Lower lobe of right lung (tissue), 2 donors: ENCODE measurements around the gene S100A3. TPM values are rescaled to one million over a fixed set of nuclear protein-coding genes. Genes with fewer than 3 reads are reported as not detected.

Experiments used
- ATAC-seq, 2 donors: fragments of 200-7000 bp; cut with Tn5 transposase; one replicate each; pipeline ENCODE4 v1.9.1; 2020 to 2022; ENCODE audit warnings: mild to moderate bottlenecking in 2 of 2, moderate library complexity in 2 of 2
- DNase-seq: peaks from one replicate; pipeline ENCODE4 v3.0.0-alpha.2; 2020
- H3K27ac ChIP-seq: fragments of 200-600 bp; one replicate; pipeline ENCODE4 v1.8.0; 2022
- H3K27me3 ChIP-seq: fragments of 200-600 bp; one replicate; pipeline ENCODE4 v1.8.0; 2022; ENCODE audit warnings: low read depth
- H3K36me3 ChIP-seq: fragments of 200-600 bp; one replicate; pipeline ENCODE4 v1.8.0; 2022; ENCODE audit warnings: mild to moderate bottlenecking
- H3K4me1 ChIP-seq: fragments of 200-600 bp; one replicate; pipeline ENCODE4 v1.8.0; 2022
- H3K4me3 ChIP-seq: fragments of 200-600 bp; one replicate; pipeline ENCODE4 v1.8.0; 2022; ENCODE audit warnings: mild to moderate bottlenecking
- H3K9me3 ChIP-seq: fragments of 200-600 bp; one replicate; pipeline ENCODE4 v1.8.0; 2022
- intact Hi-C: fragments of 100-400 bp; cut with DNase I; formaldehyde crosslinking; loops from one replicate; pipeline ENCODE4 v1.11.0; 2022
- total RNA-seq: library from RNA; stranded (reverse); fragmentation: NEBNext Ultra II Directional; extraction: Animal tissue kit (Norgen Biotek cat#: 25700); gene quantifications from one replicate; pipeline ENCODE4 v1.2.1, GENCODE V29; 2021
- TF ChIP-seq, protein P1 (sequence below): fragments of 200-600 bp; IDR thresholded peaks from one replicate; pipeline ENCODE4 v1.8.0; 2022; ENCODE audit warnings: antibody characterized with exemption, mild to moderate bottlenecking
- donor health status: DM: no; HTN: yes; CAD: no; lungs with severe emphysema.

Gene S100A3
- total RNA-seq, 1 donor from 2014 or later: 4.5 TPM

DNA sequence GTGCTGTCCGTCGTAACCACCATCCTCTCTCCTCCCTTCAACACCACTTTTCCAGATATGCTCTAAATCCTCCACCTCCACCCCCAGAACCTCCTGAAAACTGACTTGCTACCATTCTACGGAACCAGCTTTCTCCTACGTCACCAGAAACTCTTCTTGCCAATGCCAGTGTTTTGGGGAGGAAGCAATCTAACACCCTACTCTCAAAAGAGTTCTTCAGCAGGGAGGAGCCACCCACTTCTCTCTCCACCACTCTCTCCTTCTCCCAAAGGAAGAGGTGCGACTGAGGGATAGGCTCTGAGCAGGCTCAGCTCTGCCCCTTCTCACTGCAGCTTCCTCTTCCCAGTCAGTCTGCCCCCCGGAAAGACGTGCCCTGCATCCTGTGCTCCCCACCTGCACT, 22.6 kb upstream of the S100A3 start:
- H3K9me3 ChIP-seq: no peaks in the 10 kb centered on the region
- intact Hi-C loops: no loop called here
- no peak for ATAC-seq
- DNase-seq: no peak
- no peak overlapping the region for H3K27ac ChIP-seq
- H3K4me1 ChIP-seq: peaks cover 42% of the 10 kb centered on the region
- TF ChIP-seq, protein P1, sequence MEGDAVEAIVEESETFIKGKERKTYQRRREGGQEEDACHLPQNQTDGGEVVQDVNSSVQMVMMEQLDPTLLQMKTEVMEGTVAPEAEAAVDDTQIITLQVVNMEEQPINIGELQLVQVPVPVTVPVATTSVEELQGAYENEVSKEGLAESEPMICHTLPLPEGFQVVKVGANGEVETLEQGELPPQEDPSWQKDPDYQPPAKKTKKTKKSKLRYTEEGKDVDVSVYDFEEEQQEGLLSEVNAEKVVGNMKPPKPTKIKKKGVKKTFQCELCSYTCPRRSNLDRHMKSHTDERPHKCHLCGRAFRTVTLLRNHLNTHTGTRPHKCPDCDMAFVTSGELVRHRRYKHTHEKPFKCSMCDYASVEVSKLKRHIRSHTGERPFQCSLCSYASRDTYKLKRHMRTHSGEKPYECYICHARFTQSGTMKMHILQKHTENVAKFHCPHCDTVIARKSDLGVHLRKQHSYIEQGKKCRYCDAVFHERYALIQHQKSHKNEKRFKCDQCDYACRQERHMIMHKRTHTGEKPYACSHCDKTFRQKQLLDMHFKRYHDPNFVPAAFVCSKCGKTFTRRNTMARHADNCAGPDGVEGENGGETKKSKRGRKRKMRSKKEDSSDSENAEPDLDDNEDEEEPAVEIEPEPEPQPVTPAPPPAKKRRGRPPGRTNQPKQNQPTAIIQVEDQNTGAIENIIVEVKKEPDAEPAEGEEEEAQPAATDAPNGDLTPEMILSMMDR: no peak
- H3K36me3 ChIP-seq: no peaks in the 10 kb centered on the region
- H3K27me3 ChIP-seq: no peaks in the 10 kb centered on the region
- H3K4me3 ChIP-seq: no peak overlapping the region

DNA sequence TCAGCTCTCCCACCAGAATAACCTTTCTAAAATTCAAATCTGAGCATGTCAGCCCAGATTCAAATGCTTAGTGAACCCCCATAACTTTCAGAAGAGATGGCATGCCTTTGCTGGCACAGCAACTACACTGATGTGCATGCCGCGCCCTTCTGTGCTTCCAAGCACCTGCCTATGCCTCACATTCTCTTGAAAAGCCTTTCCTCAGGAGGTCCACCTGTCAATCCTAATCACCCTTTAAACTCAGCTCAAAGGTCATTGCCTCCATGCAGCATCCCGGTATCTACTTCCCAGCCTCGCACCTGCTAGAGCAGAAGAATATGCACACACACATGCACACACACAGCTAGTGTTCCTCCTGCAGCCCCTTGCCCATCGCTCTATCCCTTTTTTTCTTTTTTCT, 21.8 kb upstream of the S100A3 start:
- Histone ChIP-seq H3K4me1 (peaks cover 48% of the 10 kb centered on the region), H3K4me3 (no peak overlapping the region)

DNA sequence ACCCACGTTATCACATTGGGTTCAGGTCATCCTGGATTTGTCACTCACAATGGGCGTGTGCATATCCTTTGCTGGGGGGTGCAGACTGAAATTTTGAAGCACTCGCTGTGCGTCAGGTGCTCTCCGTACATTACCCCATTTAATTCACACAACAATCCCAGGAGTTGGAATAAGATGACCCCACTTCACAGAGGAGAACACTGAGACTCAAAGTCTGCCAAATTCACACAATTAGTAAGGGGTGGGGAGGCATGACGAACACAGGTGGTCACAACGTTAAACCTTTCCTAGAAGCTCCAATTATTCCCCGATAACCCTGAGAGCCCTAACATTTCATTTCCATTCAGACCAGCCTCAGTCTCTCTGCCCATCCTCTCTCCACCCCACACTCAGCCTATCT, 20.4 kb upstream of the S100A3 start:
- Histone ChIP-seq H3K27me3 (no peaks in the 10 kb centered on the region), H3K27ac (no peak overlapping the region), H3K4me1 (peaks cover 60% of the 10 kb centered on the region), H3K36me3 (no peaks in the 10 kb centered on the region), H3K9me3 (no peaks in the 10 kb centered on the region), H3K4me3 (no peak overlapping the region)
- TF ChIP-seq, protein P1: no peak
- no peak for DNase-seq
- ATAC-seq: no peak
- intact Hi-C loops: loop anchor here (5.0 to 10.0 kb wide), 2 partner anchors 37 to 55 kb away; no protein-coding TSS in a partner anchor

More for the DNA sequence above, 21.8 kb upstream of the S100A3 start:
- H3K27me3 ChIP-seq: no peaks in the 10 kb centered on the region
- H3K27ac ChIP-seq: no peak overlapping the region
- DNase-seq (no peak), ATAC-seq (no peak)
- intact Hi-C loops: no loop called here
- no peaks in the 10 kb centered on the region for H3K36me3 ChIP-seq
- no peaks in the 10 kb centered on the region for H3K9me3 ChIP-seq
- TF ChIP-seq, protein P1: no peak

DNA sequence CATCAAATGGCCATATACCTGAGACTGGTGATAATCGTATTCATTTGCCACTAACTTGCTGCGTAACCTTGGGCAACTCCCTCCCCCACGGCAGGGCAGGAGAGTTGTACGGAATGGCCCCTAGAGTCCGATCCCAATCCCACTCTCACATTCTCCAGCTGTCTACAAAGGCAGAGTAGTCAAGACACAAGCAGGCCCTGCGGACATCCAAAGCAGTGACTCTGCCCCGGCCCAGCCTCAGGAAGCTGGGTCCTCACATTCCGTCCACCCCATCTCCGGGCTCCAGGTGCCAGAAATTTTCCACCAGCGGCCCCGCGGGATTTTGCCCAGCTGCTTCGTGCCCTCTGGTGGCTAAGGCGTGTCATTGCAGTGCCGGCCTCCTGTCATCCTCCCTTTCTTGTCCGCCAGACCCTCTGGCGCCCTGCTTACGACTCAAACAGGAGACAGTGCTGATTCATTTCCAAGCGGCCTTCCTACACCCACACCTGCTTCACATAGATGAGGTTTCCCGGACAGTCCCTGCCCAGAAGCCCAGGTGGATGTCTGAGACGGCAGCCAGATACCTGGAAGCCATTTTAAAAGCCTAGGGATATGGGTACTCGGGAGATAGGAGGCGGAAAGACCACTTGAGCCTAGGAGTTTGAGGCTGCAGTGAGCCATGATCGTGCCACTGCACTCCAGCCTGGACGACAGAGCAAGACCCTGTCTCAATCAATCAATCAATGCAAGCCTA, 19.5 kb upstream of the S100A3 start:
- Histone ChIP-seq H3K4me3 (peak overlapping the region; percentile 35), H3K27me3 (no peaks in the 10 kb centered on the region), H3K36me3 (no peaks in the 10 kb centered on the region), H3K4me1 (peaks cover 56% of the 10 kb centered on the region), H3K9me3 (no peaks in the 10 kb centered on the region), H3K27ac (peak overlapping the region; percentile 94)
- intact Hi-C loops: loop anchor here (5.0 to 10.0 kb wide), 2 partner anchors 36 to 54 kb away; no protein-coding TSS in a partner anchor
- TF ChIP-seq, protein P1: peak; percentile 99
- ATAC-seq (peak; percentile 30 to 55), DNase-seq (peak; percentile 93)

DNA sequence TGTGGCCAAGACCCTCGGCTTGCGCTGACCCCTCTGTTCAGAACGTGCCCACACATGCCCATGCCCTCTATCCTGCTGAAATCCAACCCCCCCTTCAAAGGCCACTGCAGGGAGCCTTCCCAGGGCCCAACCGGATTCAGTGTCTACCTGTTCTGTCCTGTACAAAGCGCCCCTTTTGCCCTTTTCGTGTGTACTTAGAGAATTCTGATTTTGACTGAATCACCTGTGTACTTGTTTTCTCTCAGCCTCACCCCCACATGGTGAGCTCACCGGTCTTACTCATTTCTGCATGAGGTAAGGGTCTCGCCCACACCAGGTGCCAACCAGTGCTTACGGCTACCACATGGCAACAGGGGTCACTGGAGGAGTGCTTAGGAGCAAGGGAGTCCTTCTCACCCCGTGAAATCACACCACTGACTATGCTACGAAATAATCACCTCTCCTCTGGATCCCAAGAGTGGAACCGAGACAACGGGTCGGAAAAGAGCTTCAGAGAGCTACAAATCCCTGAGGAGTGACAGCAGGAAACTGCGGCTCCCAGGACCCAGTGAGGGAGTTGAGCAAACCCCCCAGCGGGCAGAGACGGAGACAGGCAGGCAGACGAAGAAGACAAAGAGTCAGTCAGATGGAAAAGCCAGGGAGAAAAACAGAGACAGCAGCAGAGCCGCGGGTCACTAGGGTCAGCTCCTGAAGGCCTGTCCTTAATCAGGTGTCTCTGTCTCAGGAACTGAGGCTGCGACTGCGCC, 18.7 kb upstream of the S100A3 start:
- Histone ChIP-seq H3K27ac (peak overlapping the region; percentile 94), H3K4me1 (peaks cover 48% of the 10 kb centered on the region), H3K9me3 (no peaks in the 10 kb centered on the region), H3K27me3 (no peaks in the 10 kb centered on the region), H3K4me3 (peak overlapping the region; percentile 35), H3K36me3 (no peaks in the 10 kb centered on the region)
- TF ChIP-seq, protein P1: no peak
- DNase-seq (no peak), ATAC-seq (peak in 1 of 2 donors; percentile 5)
- intact Hi-C loops: loop anchor here (5.0 to 10.0 kb wide), 2 partner anchors 35 to 53 kb away; no protein-coding TSS in a partner anchor
